HEK293 (cell line): Measurements from ENCODE around the gene FOXP4.

ENCODE experiments used
- CTCF ChIA-PET: fragments of 350-600 bp; formaldehyde crosslinking; extraction: SDS; loops from one replicate; lab custom pipeline; 2021; ENCODE audit warnings: antibody characterized with exemption; lab: Yijun Ruan, JAX
- POLR2A ChIA-PET: fragments of 300-600 bp; formaldehyde crosslinking; extraction: SDS; loops from one replicate; lab custom pipeline; 2020; ENCODE audit warnings: antibody characterized with exemption, inconsistent platforms; lab: Yijun Ruan, JAX
- H3K27ac ChIP-seq: fragments of 200-500 bp; sonication (Bioruptor generic); 2 replicates; pipeline ENCODE4 v1.5.1; 2014; ENCODE audit warnings: low read depth, low read length, control low read depth, inconsistent platforms; ENCODE audit errors: extremely low read depth
- H3K36me3 ChIP-seq, 2 experiments: fragments of 200-500 bp in 1 of 2; sonication (Bioruptor generic) in 1 of 2; 1 replicate in 1 of 2; 2 replicates in 1 of 2; pipeline ENCODE4 v1.5.1; 2014 to 2017; ENCODE audit warnings: inconsistent platforms in 2 of 2, low read length in 2 of 2; ENCODE audit not compliant: control insufficient read depth in 2 of 2, insufficient read depth in 1 of 2
- H3K4me1 ChIP-seq: fragments of 200-500 bp; sonication (Bioruptor generic); 2 replicates; pipeline ENCODE4 v1.5.1; 2014; ENCODE audit warnings: mild to moderate bottlenecking, low read length, inconsistent platforms; ENCODE audit not compliant: control insufficient read depth, insufficient read depth
- H3K4me3 ChIP-seq: 2 replicates; pipeline ENCODE4 v1.5.1; 2011; ENCODE audit warnings: low read depth, mild to moderate bottlenecking, control low read depth, low read length, moderate library complexity
- H3K9me3 ChIP-seq: fragments of 200-500 bp; sonication (Bioruptor generic); 2 replicates; pipeline ENCODE4 v1.5.1; 2014; ENCODE audit warnings: low read depth, low read length, inconsistent platforms; ENCODE audit not compliant: control insufficient read depth, insufficient read depth
- ELK4 ChIP-seq: IDR thresholded peaks from 2 replicates; pipeline ENCODE4 v1.6.1; 2011; ENCODE audit warnings: mild to moderate bottlenecking, low read depth, low read length, borderline replicate concordance
- HOXD13 ChIP-seq: sonication (generic); formaldehyde crosslinking; IDR thresholded peaks from 2 replicates; pipeline ENCODE4 v1.8.0; 2022; ENCODE audit warnings: missing genetic modification reagents, borderline replicate concordance
- INSM2 ChIP-seq: fragments of 450-650 bp; formaldehyde crosslinking; IDR thresholded peaks from 2 replicates; pipeline ENCODE4 v1.5.1; 2016; ENCODE audit warnings: missing biosample characterization, missing genetic modification characterization
- REST ChIP-seq: fragments of 450-650 bp; formaldehyde crosslinking; IDR thresholded peaks from 2 replicates; pipeline ENCODE4 v1.5.1; 2016; ENCODE audit warnings: missing biosample characterization, missing genetic modification characterization
- TCF7L2 ChIP-seq: IDR thresholded peaks from 2 replicates; pipeline ENCODE4 v1.6.1; 2011; ENCODE audit warnings: low read depth, mild to moderate bottlenecking, inconsistent platforms, low read length, moderate library complexity, borderline replicate concordance
- ZBTB20 ChIP-seq: fragments of 450-650 bp; formaldehyde crosslinking; IDR thresholded peaks from 2 replicates; pipeline ENCODE4 v1.5.1; 2016; ENCODE audit warnings: missing biosample characterization, missing genetic modification characterization
- ZNF2 ChIP-seq: fragments of 450-650 bp; formaldehyde crosslinking; IDR thresholded peaks from 2 replicates; pipeline ENCODE4 v1.5.1; 2016; ENCODE audit warnings: missing biosample characterization, missing genetic modification characterization
- ZNF221 ChIP-seq: fragments of 450-650 bp; formaldehyde crosslinking; IDR thresholded peaks from 2 replicates; pipeline ENCODE4 v1.5.1; 2017; ENCODE audit warnings: missing biosample characterization, missing genetic modification characterization, borderline replicate concordance
- ZNF391 ChIP-seq: fragments of 450-650 bp; formaldehyde crosslinking; IDR thresholded peaks from 2 replicates; pipeline ENCODE4 v1.5.1; 2016; ENCODE audit warnings: low read depth, missing biosample characterization, missing genetic modification characterization, borderline replicate concordance
- ZNF423 ChIP-seq: fragments of 450-650 bp; formaldehyde crosslinking; IDR thresholded peaks from 2 replicates; pipeline ENCODE4 v1.5.1; 2016; ENCODE audit warnings: missing biosample characterization, missing genetic modification characterization
- ZNF501 ChIP-seq: fragments of 450-650 bp; formaldehyde crosslinking; IDR thresholded peaks from 2 replicates; pipeline ENCODE4 v1.5.1; 2016; ENCODE audit warnings: missing biosample characterization, missing genetic modification characterization
- ZNF580 ChIP-seq: fragments of 450-650 bp; formaldehyde crosslinking; IDR thresholded peaks from 2 replicates; pipeline ENCODE4 v1.5.1; 2016; ENCODE audit warnings: missing biosample characterization, missing genetic modification characterization
- ZNF585B ChIP-seq: fragments of 450-650 bp; formaldehyde crosslinking; IDR thresholded peaks from 2 replicates; pipeline ENCODE4 v1.5.1; 2016; ENCODE audit warnings: missing biosample characterization, missing genetic modification characterization
- ZNF654 ChIP-seq: fragments of 450-650 bp; formaldehyde crosslinking; IDR thresholded peaks from 2 replicates; pipeline ENCODE4 v1.5.1; 2016; ENCODE audit warnings: low read depth, missing biosample characterization, missing genetic modification characterization
- ZNF660 ChIP-seq: fragments of 450-650 bp; IDR thresholded peaks from 2 replicates; pipeline ENCODE4 v1.5.1; 2018; ENCODE audit warnings: missing biosample characterization, mild to moderate bottlenecking, missing genetic modification characterization
- ZNF707 ChIP-seq: fragments of 450-650 bp; formaldehyde crosslinking; IDR thresholded peaks from 2 replicates; pipeline ENCODE4 v1.5.1; 2016; ENCODE audit warnings: missing biosample characterization, missing genetic modification characterization
- ZNF792 ChIP-seq: fragments of 450-650 bp; formaldehyde crosslinking; IDR thresholded peaks from 2 replicates; pipeline ENCODE4 v1.5.1; 2016; ENCODE audit warnings: missing biosample characterization, missing genetic modification characterization
- TF ChIP-seq, protein P1 (sequence below): fragments of 450-650 bp; formaldehyde crosslinking; conservative IDR thresholded peaks from 2 replicates; pipeline ENCODE4 v1.5.1; 2016; ENCODE audit warnings: low read depth, missing biosample characterization, missing genetic modification characterization

The FOXP4 gene

DNA sequence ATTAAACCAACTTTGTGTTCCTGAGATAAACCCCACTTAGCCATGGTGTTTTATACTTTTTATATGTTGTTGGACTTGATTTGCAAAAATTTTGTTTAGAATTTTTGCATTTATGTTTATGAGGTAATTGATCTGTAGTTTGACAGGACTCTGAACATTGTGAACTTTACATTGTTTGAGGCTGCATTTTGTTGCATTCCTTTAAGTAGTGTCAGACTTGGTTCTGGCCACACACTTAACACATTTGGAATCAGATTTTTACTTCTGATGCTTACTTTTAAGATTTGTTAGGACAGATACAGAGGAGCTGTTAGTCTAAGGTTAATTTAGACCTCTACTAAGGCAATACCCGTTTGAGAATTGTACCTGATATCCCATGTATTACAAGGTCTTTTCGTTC, 75.6 kb downstream of the FOXP4 start:
- POLR2A ChIA-PET: no interaction called here
- Histone ChIP-seq H3K36me3 (no peaks in the 10 kb centered on the region), H3K4me1 (no peaks in the 10 kb centered on the region; the same call in 1 of the 2 replicates), H3K4me3 (no peak overlapping the region), H3K9me3 (no peaks in the 10 kb centered on the region), H3K27ac (no peak overlapping the region)
- TF ChIP-seq ZNF221 (no peak), HOXD13 (CRISPR knock-in tag) (no peak), ZNF423 (no peak), REST (tag by site-specific recombination) (no peak), ZBTB20 (tag by site-specific recombination) (no peak), ZNF792 (no peak), ZNF585B (tag by site-specific recombination) (no peak), ZNF580 (no peak), ELK4 (no peak), ZNF654 (tag by site-specific recombination) (no peak), INSM2 (no peak), ZNF660 (tag by site-specific recombination) (no peak), TCF7L2 (no peak), ZNF707 (tag by site-specific recombination) (no peak), ZNF391 (tag by site-specific recombination) (no peak), ZNF2 (tag by site-specific recombination) (no peak), ZNF501 (tag by site-specific recombination) (no peak)
- TF ChIP-seq, protein P1, sequence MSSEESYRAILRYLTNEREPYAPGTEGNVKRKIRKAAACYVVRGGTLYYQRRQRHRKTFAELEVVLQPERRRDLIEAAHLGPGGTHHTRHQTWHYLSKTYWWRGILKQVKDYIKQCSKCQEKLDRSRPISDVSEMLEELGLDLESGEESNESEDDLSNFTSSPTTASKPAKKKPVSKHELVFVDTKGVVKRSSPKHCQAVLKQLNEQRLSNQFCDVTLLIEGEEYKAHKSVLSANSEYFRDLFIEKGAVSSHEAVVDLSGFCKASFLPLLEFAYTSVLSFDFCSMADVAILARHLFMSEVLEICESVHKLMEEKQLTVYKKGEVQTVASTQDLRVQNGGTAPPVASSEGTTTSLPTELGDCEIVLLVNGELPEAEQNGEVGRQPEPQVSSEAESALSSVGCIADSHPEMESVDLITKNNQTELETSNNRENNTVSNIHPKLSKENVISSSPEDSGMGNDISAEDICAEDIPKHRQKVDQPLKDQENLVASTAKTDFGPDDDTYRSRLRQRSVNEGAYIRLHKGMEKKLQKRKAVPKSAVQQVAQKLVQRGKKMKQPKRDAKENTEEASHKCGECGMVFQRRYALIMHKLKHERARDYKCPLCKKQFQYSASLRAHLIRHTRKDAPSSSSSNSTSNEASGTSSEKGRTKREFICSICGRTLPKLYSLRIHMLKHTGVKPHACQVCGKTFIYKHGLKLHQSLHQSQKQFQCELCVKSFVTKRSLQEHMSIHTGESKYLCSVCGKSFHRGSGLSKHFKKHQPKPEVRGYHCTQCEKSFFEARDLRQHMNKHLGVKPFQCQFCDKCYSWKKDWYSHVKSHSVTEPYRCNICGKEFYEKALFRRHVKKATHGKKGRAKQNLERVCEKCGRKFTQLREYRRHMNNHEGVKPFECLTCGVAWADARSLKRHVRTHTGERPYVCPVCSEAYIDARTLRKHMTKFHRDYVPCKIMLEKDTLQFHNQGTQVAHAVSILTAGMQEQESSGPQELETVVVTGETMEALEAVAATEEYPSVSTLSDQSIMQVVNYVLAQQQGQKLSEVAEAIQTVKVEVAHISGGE (tag by site-specific recombination): no peak
- CTCF ChIA-PET: interaction anchor here (0.6 to 6.6 kb wide), 3 partner anchors 19 to 288 kb away, joined by 3 to 33 read pairs (median 3); no protein-coding TSS in a partner anchor
